HG03039 (cell line): Measurements from ENCODE around the gene USP14.

Experiments
- ATAC-seq: cut with Tn5 transposase; IDR thresholded peaks from one replicate; pipeline ENCODE4 v1.9.1; 2021; ENCODE audit warnings: mild to moderate bottlenecking, moderate library complexity; ENCODE audit not compliant: unreplicated experiment

Gene USP14

DNA sequence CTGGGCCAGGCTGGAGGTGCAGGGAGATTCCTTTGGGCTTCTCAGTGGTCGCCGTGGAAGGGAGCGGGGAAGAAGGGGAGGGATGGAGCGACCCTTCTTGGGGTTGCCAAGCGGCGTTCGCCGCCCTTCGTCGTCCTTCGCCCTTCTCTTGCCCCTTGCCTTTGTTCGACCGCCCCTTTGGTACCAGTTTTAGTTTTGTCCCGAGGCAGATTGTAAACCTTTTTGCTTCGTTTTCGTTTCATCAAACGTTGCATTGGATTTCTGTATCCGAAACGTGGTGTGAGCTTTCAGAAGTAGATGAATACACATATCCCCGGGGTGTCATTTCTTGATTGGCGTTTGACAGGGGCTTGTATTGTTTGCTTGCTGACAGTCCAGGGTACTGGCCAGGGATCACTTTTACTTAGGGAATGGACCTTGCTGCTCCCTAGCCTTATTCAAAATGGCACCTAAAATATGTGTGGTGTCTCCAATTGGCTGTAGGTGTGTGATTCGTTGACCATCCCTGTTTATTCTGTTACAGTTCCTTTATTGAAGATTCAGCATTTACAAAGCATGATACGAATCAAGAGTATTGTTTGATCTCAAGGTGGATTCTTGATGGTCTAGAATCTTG, 788 bp downstream of the USP14 start:
- no peak for ATAC-seq

DNA sequence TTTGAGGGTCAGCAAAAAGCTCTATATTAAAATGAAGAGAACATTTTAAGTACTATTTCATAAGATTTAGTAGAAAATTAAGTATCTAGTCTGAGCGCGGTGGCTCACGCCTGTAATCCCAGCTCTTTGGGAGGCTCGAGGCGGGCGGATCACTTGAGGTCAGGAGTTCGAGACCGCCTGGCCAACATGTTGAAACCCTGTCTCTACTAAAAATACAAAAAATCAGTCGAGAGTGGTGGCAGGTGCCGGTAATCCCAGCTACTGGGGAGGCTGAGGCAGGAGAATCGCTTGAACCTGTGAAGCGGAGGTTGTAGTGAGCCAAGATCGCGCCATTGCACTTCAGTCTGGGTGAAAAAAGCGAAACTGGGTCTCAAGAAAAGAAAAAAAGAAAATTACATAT, 1.6 kb downstream of the USP14 start:
- no peak for ATAC-seq

DNA sequence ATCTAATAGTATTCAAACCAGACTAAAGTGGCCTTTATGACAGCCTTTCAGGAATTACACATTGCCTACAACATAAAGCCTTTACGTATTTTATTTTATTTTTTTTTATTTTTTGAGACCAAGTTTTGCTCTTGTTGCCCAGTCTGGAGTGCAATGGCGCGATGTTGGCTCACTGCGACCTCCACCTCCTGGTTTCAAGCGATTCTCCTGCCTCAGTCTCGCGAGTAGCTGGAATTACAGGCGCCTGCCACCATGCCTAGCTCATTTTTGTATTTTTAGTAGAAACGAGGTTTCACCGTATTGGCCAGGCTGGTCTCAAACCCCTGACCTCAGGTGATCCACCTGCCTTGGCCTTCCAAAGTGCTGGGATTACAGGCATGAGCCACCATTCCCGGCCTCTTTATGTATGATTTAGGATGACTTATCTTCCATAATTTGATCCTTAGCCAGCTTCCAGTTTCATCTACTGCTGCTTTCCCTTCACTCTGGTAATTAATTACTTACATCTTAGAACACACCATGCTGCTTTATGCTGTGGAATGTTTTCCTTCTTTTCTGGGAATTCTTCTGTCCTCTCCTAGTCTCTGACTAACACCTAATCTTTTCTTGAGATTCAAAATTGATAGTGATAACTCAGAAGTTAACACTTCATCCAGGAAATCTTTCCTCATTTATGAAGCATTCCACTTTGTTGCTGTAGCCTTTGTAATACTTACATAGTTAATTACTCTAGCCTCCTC, 2.6 kb downstream of the USP14 start:
- no peak for ATAC-seq

DNA sequence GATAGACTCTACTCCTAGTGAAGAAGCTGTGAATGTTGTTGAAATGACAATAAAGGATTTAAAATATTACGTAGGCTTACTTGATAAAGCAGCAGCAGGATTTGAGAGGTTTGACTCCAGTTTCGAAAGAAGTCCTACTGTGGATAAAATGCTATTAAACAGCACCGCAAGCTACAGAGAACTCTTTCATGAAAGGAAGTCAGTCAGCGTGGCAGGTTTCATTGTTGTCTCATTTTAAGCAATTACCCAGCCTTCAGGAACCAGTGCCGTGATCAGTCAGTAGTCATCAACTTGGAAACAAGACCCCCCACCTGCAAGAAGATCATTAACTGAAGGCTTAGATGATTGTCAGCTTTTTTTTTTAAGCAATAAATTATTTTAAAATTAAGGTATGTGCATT, 14.0 kb downstream of the USP14 start:
- no peak for ATAC-seq

DNA sequence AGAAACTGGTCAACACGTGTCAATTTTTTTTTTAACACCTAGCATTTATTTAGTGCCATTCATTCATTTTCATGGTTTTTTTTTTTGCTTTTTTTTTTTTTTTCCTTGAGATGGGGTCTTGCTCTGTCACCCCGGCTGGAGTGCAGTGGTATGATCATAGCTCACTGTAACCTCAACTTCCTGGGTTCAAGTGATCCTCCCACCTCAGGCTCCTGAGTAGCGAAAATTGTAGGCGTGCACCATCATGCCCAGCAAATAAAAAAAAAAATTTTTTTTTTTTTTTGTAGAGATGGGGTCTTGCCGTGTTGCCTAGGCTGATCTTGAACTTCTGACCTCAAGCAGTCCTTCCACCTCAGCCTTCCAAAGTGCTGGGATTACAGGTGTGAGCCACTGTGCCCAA, 21.1 kb downstream of the USP14 start:
- ATAC-seq: no peak

GRCh38 chr18:181711-182110, 23.4 kb downstream of the USP14 start:
- ATAC-seq: no peak

GRCh38 chr18:183769-184168, 25.4 kb downstream of the USP14 start:
- no peak for ATAC-seq

DNA sequence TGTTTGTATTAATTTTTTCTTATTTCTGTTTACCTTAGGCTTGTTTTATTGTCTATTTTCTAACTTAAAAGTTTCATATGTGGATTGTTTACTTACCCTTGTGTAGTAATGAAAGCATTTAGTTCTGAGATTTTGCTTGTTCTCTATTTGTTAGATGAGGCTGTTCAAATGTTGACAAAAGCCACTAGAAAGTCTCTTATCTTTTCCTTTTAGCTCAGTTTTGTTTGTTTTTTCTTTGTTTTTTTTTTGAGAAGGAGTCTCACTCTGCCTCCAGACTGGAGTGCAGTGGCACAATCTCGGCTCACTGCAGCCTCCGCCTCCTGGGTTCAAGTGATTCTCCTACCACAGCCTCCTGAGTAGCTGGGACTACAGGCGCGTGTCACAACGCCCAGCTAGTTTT, 30.9 kb downstream of the USP14 start:
- ATAC-seq: no peak

DNA sequence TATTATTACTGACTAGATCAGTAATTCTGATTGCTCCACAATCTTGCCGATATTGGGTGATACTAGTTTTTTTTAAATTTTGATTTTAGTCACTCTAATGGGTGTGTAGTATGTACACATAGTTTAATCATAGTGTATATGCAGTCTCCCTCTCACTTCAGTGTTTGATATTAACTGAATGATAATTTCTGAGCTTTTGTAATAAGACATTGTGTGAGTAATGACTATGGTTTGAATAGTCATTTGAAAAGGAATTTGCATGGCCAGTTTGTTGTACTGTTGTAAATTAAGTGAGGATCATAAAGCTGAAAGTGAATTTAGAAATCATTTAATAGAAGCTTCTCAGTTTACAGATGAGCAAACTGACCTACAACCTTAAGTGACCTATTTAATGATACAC, 33.4 kb downstream of the USP14 start:
- ATAC-seq: no peak

DNA sequence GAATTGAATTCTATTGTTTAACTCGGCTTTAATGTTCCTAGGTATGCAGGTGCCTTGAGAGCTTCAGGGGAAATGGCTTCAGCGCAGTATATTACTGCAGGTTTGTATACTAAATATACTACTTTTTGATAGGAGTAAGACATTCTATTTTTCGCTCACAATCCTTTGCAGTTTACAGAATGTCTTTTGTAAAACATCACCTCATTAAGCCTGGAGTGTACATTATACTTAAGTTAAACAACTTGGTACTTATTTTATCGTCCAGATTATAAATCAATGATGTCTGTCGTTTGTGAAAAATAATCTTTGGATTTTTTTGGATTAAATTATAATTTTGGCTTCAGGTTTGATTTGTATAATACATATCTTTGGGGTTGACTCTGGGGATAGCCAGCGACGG, 34.4 kb downstream of the USP14 start:
- ATAC-seq: no peak

DNA sequence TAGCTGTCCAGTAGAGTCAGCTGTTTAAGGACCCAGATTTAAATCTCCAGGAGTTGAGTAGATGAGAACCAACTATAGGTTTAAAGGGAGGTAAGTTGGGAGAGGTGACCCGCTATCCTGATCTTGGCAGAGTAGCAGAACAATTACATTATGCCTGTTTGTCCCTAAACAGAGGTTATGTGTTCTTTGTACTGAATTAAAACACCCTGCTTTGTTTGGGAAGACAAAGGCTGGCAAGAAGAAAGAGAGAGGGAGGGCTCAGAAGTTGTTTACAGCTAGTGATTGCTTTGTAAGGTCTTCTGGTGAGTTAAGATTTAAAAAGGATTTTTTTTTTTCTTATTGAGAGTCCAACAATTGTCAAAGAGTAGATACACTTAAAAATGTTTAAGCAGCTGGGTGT, 37.3 kb downstream of the USP14 start:
- ATAC-seq: no peak

DNA sequence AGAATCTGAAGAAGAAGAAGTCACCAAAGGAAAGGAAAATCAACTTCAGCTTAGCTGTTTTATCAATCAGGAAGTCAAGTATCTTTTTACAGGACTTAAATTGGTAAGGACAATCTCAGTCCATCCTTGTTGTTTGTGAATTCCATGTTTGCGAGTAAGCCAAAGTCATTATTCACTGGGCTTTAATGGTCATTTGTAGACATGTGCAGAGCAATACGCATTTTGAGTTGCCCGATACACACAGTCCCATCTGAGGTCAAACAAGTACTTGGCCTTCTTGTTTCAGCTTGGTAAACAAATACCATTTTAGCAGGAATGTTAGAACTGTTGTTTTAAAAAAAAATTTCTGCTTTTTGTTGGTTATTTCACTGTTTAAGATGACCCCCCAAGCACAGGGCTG, 40.9 kb downstream of the USP14 start:
- no peak for ATAC-seq

DNA sequence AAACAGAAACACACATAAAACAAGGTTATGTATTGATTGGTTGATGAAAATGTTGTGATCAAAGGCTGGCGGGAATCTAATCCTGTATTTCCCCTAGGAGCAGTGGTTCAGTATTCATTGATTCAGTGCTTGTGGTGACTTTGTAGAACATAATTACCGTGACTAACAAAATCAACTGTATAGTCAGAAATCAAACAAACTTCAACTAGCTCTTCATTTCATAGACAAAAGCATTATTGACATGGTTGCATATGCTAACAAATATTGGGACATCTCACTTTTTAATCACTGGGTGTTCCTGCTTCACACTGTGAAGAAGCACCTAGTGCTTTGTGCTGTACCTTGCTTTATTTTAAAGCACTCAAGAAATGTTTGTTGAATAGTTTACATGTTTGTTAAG, 41.4 kb downstream of the USP14 start:
- ATAC-seq: no peak

GRCh38 chr18:210075-210474, 51.7 kb downstream of the USP14 start:
- no peak for ATAC-seq

GRCh38 chr18:210733-211132, 52.4 kb downstream of the USP14 start:
- ATAC-seq: no peak

- no peak for ATAC-seq
These were observed 53.2 kb downstream of the USP14 start for GRCh38 chr18:211582-211981.

- no peak for ATAC-seq
These were observed 54.4 kb downstream of the USP14 start for GRCh38 chr18:212780-213179.

- no peak for ATAC-seq
These were observed 55.1 kb downstream of the USP14 start for GRCh38 chr18:213505-213904.

DNA sequence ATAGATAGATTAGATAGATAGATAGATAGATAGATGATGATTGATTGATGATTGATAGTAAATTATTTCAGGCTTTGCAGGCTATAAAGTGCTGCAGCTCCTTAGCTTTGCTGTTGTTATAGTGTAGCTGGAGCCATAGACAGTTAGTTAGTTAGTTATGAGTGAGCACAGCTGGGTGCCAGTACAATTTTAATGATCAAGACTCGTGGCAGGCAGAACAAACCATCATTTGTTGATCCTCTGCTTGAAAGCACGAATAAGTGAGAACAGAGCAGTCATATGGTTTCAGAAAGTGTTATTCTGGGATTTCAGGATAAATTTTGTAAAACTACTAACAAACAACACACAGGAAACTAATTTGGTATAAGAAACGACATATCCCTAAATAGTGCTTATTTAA, 55.6 kb downstream of the USP14 start:
- ATAC-seq: no peak

DNA sequence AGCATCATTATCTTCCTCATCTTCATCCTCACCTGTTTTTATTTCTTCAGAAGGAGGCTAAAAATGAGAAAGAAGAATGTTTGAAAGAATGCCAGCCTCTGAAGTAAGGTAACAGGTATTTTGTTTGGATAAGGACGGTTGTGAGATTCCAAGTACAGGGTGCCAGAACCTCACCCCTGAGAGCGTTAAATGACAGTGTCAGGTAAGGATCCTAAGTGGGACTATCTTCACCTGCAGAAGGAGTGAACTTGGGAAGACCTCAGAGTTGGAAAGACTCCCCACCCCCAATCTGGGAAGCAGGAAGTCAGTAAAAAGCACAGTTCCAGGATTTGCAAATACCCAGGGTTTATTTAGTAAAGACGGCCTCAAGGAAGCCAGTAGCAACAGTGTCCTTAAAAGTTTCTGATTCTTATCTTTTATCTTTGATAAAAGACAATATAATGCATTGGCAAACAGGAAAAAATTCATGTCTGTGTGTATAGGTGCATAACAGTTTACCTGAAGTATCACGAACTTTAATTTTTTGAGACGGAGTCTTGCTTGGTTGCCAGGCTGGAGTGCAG, 57.2 kb downstream of the USP14 start:
- ATAC-seq: no peak

DNA sequence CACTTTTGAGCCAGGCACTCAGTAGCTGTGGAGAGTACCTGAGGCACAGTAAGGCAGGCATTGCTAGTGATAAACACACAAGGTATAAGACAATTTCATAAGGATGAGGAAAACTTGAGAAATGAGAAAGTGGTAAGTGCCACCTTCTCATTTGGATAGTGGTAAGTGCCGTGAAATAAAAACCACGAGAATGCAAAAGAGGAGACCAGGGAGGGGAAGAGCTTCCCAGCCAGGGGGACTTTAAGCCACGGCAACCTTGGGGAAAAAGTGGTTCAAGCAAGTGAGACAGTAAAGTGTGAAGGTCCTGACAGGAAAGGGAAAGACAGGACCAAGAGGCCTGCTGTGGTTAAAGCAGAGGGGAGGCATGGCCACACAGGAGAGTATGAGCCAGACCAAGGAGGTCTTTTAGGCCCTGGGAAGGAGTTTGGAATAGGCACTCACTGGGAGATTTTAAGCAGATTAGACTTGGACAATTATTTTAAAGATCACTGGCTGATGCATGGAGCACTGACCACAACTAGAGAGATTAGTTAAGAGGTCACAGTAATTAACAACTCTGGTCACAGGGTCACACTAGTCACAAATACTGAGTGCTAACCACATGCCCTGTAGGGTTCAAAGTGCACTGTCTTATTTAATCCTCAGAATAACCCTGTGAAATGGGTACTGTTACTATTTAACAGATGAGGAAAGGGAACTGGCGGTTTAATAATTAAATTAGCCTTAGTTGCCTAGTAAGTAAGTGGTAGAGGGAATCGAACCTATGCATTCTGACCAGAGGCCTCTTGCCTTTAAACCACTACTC, 59.4 kb downstream of the USP14 start:
- ATAC-seq: no peak

DNA sequence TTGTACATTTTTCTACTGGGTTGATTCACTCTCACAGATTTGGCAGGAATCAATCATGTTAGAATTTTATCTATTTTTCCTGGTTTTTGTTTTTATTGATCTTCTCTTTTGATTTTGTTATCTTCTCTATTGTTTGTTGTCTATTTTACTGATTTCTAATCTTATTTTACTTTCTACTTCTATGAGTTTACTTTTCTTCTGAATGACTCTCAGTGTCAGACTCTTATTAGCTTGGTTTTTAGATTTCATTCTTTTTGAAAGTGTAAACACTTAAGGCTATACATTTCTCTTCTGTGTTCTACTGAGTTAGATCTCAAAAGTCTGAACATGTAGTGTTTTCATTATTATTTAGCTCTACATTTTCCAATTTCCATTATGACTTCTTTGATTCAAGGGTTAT, 62.4 kb downstream of the USP14 start:
- ATAC-seq: no peak
